ENCODE measurements around the gene DNAH17. TPM values are rescaled to one million over a fixed set of nuclear protein-coding genes. Genes with fewer than 3 reads are reported as not detected.

Gene DNAH17
- total and polyA plus RNA-seq, 2 donors (not counting 1 experiment from before 2014, with no cell fraction given) = 0.01 to 0.12 TPM

GRCh38 chr17:78432226-78433012 lies 144.8 kb downstream of the DNAH17 start:
- CTCF ChIA-PET = interaction anchor here (0.5 to 1.3 kb wide), 2 partner anchors 10 to 244 kb away, joined by 3 to 4 read pairs; no protein-coding TSS in a partner anchor

More at GRCh38 chr17:78432226-78433012, 144.8 kb downstream of the DNAH17 start:
- H3K9me3 ChIP-seq (ENCODE audit: control extremely low read depth in 1 of 3, control insufficient read depth in 2 of 3, insufficient read depth in 1 of 3, low read length in 2 of 3) = no peaks in the 10 kb centered on the region
- Mint-ChIP-seq H3K4me1 (peaks cover 1% of the 10 kb centered on the region), H3K27me3 (peaks cover 3% of the 10 kb centered on the region), H3K9me3 (ENCODE audit: insufficient read depth) (no peaks in the 10 kb centered on the region), H3K4me3 (no peak overlapping the region), H3K27ac (no peak overlapping the region)
- peaks cover 0 to 7% of the 10 kb centered on the region in 2 experiments for H3K36me3 ChIP-seq (replicated peaks in 1 of 2; ENCODE audit: control extremely low read depth in 1 of 2, control insufficient read depth in 1 of 2, extremely low read depth in 1 of 2, insufficient read depth in 2 of 2, low read length in 1 of 2)
- H3K27ac ChIP-seq (ENCODE audit: low read length in 2 of 2) = no peak overlapping the region
- intact Hi-C loops (cut with micrococcal nuclease) = no loop called here
- no peak for DNase-seq
- no peak overlapping the region for H3K4me3 ChIP-seq (ENCODE audit: control extremely low read depth in 1 of 5, extremely low read depth in 1 of 5, insufficient read depth in 1 of 5, low read depth in 2 of 5, low read length in 4 of 5)
- H2AFZ ChIP-seq (ENCODE audit: insufficient read depth, low read depth, low read length, poor library complexity, severe bottlenecking) = no peak overlapping the region
- no peaks in the 10 kb centered on the region for H4K20me1 ChIP-seq (ENCODE audit: control insufficient read depth, insufficient read depth, low read length, poor library complexity, severe bottlenecking)
- POLR2A ChIA-PET = interaction anchor here (0.7 kb wide), 1 partner anchor 359 kb away, joined by 8 read pairs; no protein-coding TSS in a partner anchor
- no peaks in the 10 kb centered on the region for H3K79me2 ChIP-seq (ENCODE audit: control insufficient read depth, insufficient read depth, low read length)
- TF ChIP-seq EZH2 (IDR thresholded peaks at IDR 0.05; ENCODE audit: borderline replicate concordance, insufficient read depth, low read depth, low read length, poor library complexity, severe bottlenecking) = no peak
- no peak for TF ChIP-seq CTCF (IDR thresholded peaks at IDR 0.05)
- H3K4me1 ChIP-seq (ENCODE audit: control insufficient read depth in 2 of 2, insufficient read depth in 2 of 2, low read length in 2 of 2) = no peaks in the 10 kb centered on the region
- no peak overlapping the region for H3K4me2 ChIP-seq (replicated peaks; ENCODE audit: low read depth, low read length, poor library complexity, severe bottlenecking)
- 82% methylated on average over 17 of the region's 21 CpGs for WGBS (ENCODE audit: insufficient coverage)
- H3K27me3 ChIP-seq (replicated peaks in 1 of 4; ENCODE audit: control extremely low read depth in 1 of 4, control insufficient read depth in 3 of 4, insufficient read depth in 4 of 4, low read length in 3 of 4) = no peaks in the 10 kb centered on the region
- ATAC-seq (ENCODE audit: low read depth) = no peak
- no peak overlapping the region for H3K9ac ChIP-seq (ENCODE audit: low read length)
